Placental pericyte (primary cell): Measurements from ENCODE around the gene TAF1C. TPM values are rescaled to one million over a fixed set of nuclear protein-coding genes. Genes with fewer than 3 reads are reported as not detected.

Experiments used
- total RNA-seq: library from RNA; depleted of rRNA; stranded (reverse); fragments of >200 nt; gene quantifications from 2 replicates; pipeline ENCODE4 v1.2.3, GENCODE V29; 2012

TAF1C gene, protein sequence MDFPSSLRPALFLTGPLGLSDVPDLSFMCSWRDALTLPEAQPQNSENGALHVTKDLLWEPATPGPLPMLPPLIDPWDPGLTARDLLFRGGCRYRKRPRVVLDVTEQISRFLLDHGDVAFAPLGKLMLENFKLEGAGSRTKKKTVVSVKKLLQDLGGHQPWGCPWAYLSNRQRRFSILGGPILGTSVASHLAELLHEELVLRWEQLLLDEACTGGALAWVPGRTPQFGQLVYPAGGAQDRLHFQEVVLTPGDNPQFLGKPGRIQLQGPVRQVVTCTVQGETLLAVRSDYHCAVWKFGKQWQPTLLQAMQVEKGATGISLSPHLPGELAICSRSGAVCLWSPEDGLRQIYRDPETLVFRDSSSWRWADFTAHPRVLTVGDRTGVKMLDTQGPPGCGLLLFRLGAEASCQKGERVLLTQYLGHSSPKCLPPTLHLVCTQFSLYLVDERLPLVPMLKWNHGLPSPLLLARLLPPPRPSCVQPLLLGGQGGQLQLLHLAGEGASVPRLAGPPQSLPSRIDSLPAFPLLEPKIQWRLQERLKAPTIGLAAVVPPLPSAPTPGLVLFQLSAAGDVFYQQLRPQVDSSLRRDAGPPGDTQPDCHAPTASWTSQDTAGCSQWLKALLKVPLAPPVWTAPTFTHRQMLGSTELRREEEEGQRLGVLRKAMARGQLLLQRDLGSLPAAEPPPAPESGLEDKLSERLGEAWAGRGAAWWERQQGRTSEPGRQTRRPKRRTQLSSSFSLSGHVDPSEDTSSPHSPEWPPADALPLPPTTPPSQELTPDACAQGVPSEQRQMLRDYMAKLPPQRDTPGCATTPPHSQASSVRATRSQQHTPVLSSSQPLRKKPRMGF
- total RNA-seq = 28.2 and 33.5 TPM in 2 replicates

DNA sequence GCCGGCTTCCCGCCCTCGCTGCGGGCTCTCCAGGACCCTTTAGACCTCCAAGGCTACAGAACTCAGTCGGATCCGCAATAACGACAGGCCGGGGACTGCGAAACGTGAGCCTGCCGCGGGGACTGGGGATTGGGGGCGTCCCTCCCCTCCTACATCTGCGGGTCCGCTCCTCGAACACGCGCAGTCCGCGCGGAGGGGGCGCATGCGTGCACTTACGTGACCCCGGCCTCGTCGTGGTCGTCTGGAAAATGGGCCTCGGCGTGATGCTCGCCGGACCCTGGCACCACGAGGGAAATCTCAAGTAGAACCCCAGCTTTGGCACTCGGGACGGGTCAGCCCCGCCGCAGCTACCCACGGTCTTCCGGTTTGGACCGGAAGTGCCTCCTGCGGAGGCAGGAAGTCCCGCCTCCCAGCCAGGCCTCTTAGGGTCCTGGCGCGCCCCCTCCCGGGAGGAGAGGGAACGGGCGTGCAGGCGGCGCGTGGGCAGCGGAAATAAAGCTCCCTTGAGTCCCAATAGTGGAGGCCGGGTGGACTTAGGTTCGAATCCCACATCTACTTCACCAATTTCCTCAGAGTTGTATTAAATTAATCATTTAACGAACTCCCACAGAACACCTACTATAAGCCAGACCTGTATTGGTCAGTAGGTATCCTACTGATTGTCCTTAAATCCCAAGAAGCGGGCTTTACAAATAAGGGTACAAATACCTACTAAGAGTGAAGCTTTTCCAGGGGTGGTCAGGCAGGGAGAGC is at the start of gene TAF1C:
TSS of gene TAF1C (minus strand) at position 373 of the 753 bp plus-strand sequence. CDS start 2,069 bp downstream, outside the sequence.

DNA sequence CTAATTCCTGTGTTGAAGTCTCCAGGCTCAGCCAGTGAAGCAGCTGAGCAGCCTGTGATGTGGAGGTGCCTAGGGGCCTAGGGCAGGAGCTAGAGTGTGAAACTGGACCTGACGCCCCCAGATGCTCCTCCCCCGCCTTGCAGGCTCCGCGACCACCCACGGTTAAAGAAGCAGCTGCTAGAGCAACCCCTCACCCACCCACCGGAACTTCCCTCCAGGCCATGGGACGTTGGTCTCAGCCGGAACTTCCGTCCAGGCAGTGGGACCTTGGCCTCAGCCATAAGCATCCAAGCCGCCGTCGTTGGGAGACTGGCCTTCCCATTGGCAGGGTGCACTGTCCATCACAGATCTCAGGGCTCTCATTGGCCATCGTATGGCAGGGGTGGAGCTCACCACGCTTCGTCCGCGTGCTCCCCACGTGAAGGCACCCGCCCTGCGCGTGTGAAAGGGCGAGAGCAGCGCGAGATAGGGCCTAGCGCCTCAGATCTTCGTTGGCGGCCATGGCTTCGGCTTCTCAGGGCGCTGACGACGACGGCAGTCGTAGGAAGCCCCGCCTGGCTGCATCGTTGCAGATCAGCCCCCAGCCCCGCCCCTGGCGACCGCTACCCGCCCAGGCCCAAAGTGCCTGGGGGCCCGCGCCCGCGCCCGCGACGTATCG is 4.0 kb upstream of the TAF1C start, which contains the start of gene ADAD2:
TSS of gene ADAD2 (plus strand) at position 427 of the 658 bp plus-strand sequence. CDS start at position 501, 74 bp downstream.

DNA sequence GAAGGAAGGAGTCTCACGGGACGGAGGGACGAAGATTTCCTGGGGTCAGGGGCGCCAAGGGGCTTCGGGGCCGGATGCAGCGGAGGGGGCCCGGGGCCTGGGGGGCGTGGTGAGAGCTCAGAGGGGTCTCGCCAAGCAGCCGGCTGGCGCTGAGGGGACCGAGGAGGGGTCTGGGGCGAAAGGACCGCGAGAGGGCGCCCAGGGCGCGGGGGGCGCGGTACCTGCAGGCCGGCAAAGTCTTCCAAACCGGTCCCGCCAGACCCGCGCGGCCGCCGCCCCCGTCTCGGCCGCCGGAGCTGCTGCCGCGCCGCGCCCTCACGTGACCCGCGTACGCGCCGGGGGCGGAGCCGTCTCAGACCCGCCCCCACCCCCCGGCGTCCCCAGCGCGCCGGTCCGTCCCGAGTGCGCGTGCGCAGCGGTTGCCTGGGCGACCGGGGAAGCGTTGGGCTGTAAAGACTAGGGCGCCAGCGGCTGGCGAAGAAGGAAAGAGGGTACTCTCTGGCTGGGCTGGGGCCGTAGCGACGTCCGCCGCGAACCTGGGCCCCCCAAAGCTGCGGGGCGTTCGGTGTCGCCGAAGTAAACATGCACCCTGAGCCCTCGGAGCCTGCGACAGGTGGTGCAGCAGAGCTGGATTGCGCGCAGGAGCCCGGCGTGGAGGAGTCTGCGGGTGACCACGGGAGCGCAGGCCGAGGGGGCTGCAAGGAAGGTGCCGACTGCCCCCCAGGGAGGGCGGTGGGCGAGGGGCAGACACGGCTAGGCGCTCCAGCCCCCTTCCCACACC is 41.8 kb downstream of the TAF1C start, which contains the start of the genes DNAAF1 and HSDL1:
TSS of gene DNAAF1 (plus strand) at position 450 of the 781 bp plus-strand sequence. CDS start at position 583, 133 bp downstream.
TSS of gene HSDL1 (minus strand) at position 319 of the 781 bp plus-strand sequence. CDS start 13,856 bp downstream, outside the sequence.

Other genes starting within 250 kb of the TAF1C start
- 5.9 TPM in 2 replicates for gene OSGIN1, start 233.8 kb downstream of the TAF1C start, total RNA-seq
- gene NECAB2, start 218.8 kb downstream of the TAF1C start, total RNA-seq = not detected in 2 replicates
- not detected in 2 replicates for gene SLC38A8, start 144.3 kb downstream of the TAF1C start, total RNA-seq
- 116 and 121 TPM in 2 replicates for gene MBTPS1, start 70.1 kb downstream of the TAF1C start, total RNA-seq
- 15.7 and 15.8 TPM in 2 replicates for gene HSDL1, start 41.9 kb downstream of the TAF1C start, total RNA-seq
- gene DNAAF1, start 41.7 kb downstream of the TAF1C start, total RNA-seq = not detected in 2 replicates
- not detected in 2 replicates for gene ADAD2, start 4.1 kb upstream of the TAF1C start, total RNA-seq
- gene KCNG4, start 53.0 kb upstream of the TAF1C start, total RNA-seq = not detected in 2 replicates
- gene WFDC1, start 107.8 kb upstream of the TAF1C start, total RNA-seq = 0.29 and 2.4 TPM in 2 replicates
- not detected in 2 replicates for gene ATP2C2, start 181.5 kb upstream of the TAF1C start, total RNA-seq